Neural cell (in vitro differentiated cells): Measurements from ENCODE around the gene LMOD3. TPM values are rescaled to one million over a fixed set of nuclear protein-coding genes. Genes with fewer than 3 reads are reported as not detected.

Source experiments
- H2AFZ ChIP-seq: fragments of 200-600, 300-800 bp; sonication (generic), shearing (Covaris generic); 2 replicates; pipeline ENCODE4 v1.6.0; 2014; ENCODE audit warnings: low read depth, mild to moderate bottlenecking, antibody characterized with exemption, low read length, moderate library complexity
- H3F3A ChIP-seq: fragments of 200-600 bp; shearing (Covaris generic); 2 replicates; pipeline ENCODE4 v1.6.1; 2016; ENCODE audit warnings: mild to moderate bottlenecking, moderate library complexity, mixed read lengths, antibody characterized with exemption, low read length; ENCODE audit not compliant: insufficient read depth, poor library complexity, severe bottlenecking
- H3K27ac ChIP-seq: fragments of 200-600, 300-800 bp; sonication (generic), shearing (Covaris generic); 2 replicates; pipeline ENCODE4 v1.5.1; 2014; ENCODE audit warnings: mild to moderate bottlenecking, low read length, moderate library complexity
- H3K27me3 ChIP-seq: fragments of 300-800, 200-600 bp; sonication (generic), shearing (Covaris generic); 2 replicates; pipeline ENCODE4 v1.6.0; 2014; ENCODE audit warnings: mild to moderate bottlenecking, low read depth, low read length, moderate library complexity; ENCODE audit not compliant: insufficient read depth
- H3K36me3 ChIP-seq: fragments of 300-800, 200-600 bp; sonication (generic), shearing (Covaris generic); 2 replicates; pipeline ENCODE4 v1.5.1; 2014; ENCODE audit warnings: mild to moderate bottlenecking, antibody characterized with exemption, low read length, moderate library complexity; ENCODE audit not compliant: insufficient read depth
- H3K4me2 ChIP-seq: fragments of 300-800, 200-600 bp; sonication (generic), shearing (Covaris generic); 2 replicates; pipeline ENCODE4 v1.6.0; 2014; ENCODE audit warnings: mild to moderate bottlenecking, low read length
- H3K4me3 ChIP-seq: fragments of 300-800, 200-600 bp; sonication (generic), shearing (Covaris generic); 2 replicates; pipeline ENCODE4 v1.5.1; 2014; ENCODE audit warnings: mild to moderate bottlenecking, low read length, moderate library complexity
- H3K79me2 ChIP-seq: fragments of 200-600 bp; shearing (Covaris generic); replicated peaks from 2 replicates; pipeline ENCODE4 v1.6.0; 2014; ENCODE audit warnings: mild to moderate bottlenecking, low read length, moderate library complexity; ENCODE audit not compliant: insufficient read depth
- H3K9ac ChIP-seq: fragments of 300-800, 200-600 bp; sonication (generic), shearing (Covaris generic); 2 replicates; pipeline ENCODE4 v1.6.1; 2016; ENCODE audit warnings: mild to moderate bottlenecking, low read length, mixed read lengths
- H3K9me2 ChIP-seq: fragments of 200-600 bp; shearing (Covaris generic); 2 replicates; pipeline ENCODE4 v1.6.1; 2016; ENCODE audit warnings: mild to moderate bottlenecking, low read length, mixed read lengths; ENCODE audit not compliant: insufficient read depth
- H3K9me3 ChIP-seq: fragments of 200-600, 300-800 bp; sonication (generic), shearing (Covaris generic); 2 replicates; pipeline ENCODE4 v1.6.1; 2016; ENCODE audit warnings: mild to moderate bottlenecking, mixed run types, low read length, moderate library complexity, mixed read lengths
- H4K20me1 ChIP-seq: fragments of 200-600 bp; shearing (Covaris generic); 2 replicates; pipeline ENCODE4 v1.6.1; 2016; ENCODE audit warnings: mild to moderate bottlenecking, mixed run types; ENCODE audit not compliant: insufficient read depth
- EP300 ChIP-seq: fragments of 450-650 bp; conservative IDR thresholded peaks from 2 replicates; pipeline ENCODE4 v1.6.1; 2014; ENCODE audit warnings: antibody characterized with exemption, mild to moderate bottlenecking, moderate library complexity; ENCODE audit not compliant: poor library complexity, severe bottlenecking
- EZH2 ChIP-seq: fragments of 200-600, 300-800 bp; shearing (Covaris generic), sonication (generic); IDR thresholded peaks from 2 replicates; pipeline ENCODE4 v1.6.1; 2014; ENCODE audit warnings: antibody characterized with exemption, low read length, borderline replicate concordance, mild to moderate bottlenecking; ENCODE audit not compliant: insufficient read depth, poor library complexity, severe bottlenecking
- MXI1 ChIP-seq: fragments of 450-650 bp; conservative IDR thresholded peaks from 2 replicates; pipeline ENCODE4 v1.6.1; 2014; ENCODE audit warnings: antibody characterized with exemption, mild to moderate bottlenecking; ENCODE audit not compliant: poor library complexity, severe bottlenecking
- POLR2AphosphoS5 ChIP-seq: IDR thresholded peaks from 2 replicates; pipeline ENCODE4 v1.6.1; 2012
- RAD21 ChIP-seq: fragments of 450-650 bp; conservative IDR thresholded peaks from 2 replicates; pipeline ENCODE4 v1.6.1; 2014; ENCODE audit warnings: antibody characterized with exemption, mild to moderate bottlenecking, moderate library complexity
- SMC3 ChIP-seq: fragments of 450-650 bp; conservative IDR thresholded peaks from 2 replicates; pipeline ENCODE4 v1.6.1; 2014; ENCODE audit warnings: antibody characterized with exemption, mild to moderate bottlenecking, moderate library complexity; ENCODE audit not compliant: poor library complexity
- TAF1 ChIP-seq: IDR thresholded peaks from 2 replicates; pipeline ENCODE4 v1.6.1; 2012; ENCODE audit warnings: low read depth
- polyA plus RNA-seq: library from polyadenylated mRNA; depleted of rRNA; stranded (reverse); fragments of >200 nt; gene quantifications from 2 replicates; pipeline ENCODE4 v1.2.3, GENCODE V29; 2014
- TF ChIP-seq, protein P1 (sequence below): IDR thresholded peaks from 2 replicates; pipeline ENCODE4 v1.6.1; 2012; ENCODE audit warnings: borderline replicate concordance
- TF ChIP-seq, protein P2 (sequence below): fragments of 450-650 bp; IDR thresholded peaks from 2 replicates; pipeline ENCODE4 v1.5.1; 2014; ENCODE audit warnings: antibody characterized with exemption, mild to moderate bottlenecking, moderate library complexity; ENCODE audit not compliant: poor library complexity, severe bottlenecking

The LMOD3 gene
- polyA plus RNA-seq, 1 donor from 2014 or later, result not detected

DNA sequence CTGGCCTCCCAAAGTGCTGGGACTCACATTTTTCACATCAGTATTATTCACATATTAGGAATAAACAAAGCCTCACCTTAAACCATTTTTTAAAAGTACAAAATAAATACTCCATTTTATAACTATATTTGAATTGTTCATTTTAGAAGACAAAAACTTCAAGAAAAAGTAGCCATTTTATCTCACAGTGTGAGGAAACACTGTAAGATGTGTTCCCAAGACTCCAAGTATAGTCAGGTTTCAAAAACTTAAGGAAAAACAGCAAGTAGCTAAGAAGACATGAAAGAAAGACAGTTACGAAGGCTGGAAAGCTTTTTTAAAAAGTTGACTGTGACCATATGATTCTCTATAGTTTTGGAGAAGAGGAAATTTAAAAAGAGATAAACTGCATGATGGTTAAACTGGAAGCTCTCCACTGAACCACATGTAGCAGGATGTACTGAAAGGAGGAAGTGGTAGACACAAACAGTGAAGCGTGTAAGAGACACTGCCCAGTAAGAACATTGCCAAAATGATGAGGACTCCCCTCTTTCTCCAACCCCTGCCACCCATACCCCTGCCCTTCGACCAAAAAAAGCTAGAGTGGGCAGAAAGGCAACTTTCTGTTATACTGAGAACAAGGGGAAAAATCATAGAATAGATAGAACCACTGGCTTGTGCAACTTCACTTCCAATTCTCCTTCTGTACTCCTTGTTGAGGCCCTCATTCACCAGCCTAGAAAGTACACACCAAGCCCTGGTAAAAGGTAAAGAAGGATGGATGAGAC lies 64.0 kb downstream of the LMOD3 start:
- no peaks in the 10 kb centered on the region for H3K9me2 ChIP-seq
- no peak for TF ChIP-seq EP300
- TF ChIP-seq SMC3, result no peak
- TF ChIP-seq, protein P1, sequence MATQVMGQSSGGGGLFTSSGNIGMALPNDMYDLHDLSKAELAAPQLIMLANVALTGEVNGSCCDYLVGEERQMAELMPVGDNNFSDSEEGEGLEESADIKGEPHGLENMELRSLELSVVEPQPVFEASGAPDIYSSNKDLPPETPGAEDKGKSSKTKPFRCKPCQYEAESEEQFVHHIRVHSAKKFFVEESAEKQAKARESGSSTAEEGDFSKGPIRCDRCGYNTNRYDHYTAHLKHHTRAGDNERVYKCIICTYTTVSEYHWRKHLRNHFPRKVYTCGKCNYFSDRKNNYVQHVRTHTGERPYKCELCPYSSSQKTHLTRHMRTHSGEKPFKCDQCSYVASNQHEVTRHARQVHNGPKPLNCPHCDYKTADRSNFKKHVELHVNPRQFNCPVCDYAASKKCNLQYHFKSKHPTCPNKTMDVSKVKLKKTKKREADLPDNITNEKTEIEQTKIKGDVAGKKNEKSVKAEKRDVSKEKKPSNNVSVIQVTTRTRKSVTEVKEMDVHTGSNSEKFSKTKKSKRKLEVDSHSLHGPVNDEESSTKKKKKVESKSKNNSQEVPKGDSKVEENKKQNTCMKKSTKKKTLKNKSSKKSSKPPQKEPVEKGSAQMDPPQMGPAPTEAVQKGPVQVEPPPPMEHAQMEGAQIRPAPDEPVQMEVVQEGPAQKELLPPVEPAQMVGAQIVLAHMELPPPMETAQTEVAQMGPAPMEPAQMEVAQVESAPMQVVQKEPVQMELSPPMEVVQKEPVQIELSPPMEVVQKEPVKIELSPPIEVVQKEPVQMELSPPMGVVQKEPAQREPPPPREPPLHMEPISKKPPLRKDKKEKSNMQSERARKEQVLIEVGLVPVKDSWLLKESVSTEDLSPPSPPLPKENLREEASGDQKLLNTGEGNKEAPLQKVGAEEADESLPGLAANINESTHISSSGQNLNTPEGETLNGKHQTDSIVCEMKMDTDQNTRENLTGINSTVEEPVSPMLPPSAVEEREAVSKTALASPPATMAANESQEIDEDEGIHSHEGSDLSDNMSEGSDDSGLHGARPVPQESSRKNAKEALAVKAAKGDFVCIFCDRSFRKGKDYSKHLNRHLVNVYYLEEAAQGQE, result no peak
- TF ChIP-seq POLR2AphosphoS5, result no peak
- no peak for TF ChIP-seq RAD21
- TF ChIP-seq TAF1, result no peak
- no peak for TF ChIP-seq EZH2
- TF ChIP-seq MXI1, result no peak
- TF ChIP-seq, protein P2, sequence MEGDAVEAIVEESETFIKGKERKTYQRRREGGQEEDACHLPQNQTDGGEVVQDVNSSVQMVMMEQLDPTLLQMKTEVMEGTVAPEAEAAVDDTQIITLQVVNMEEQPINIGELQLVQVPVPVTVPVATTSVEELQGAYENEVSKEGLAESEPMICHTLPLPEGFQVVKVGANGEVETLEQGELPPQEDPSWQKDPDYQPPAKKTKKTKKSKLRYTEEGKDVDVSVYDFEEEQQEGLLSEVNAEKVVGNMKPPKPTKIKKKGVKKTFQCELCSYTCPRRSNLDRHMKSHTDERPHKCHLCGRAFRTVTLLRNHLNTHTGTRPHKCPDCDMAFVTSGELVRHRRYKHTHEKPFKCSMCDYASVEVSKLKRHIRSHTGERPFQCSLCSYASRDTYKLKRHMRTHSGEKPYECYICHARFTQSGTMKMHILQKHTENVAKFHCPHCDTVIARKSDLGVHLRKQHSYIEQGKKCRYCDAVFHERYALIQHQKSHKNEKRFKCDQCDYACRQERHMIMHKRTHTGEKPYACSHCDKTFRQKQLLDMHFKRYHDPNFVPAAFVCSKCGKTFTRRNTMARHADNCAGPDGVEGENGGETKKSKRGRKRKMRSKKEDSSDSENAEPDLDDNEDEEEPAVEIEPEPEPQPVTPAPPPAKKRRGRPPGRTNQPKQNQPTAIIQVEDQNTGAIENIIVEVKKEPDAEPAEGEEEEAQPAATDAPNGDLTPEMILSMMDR, result no peak

More for the DNA sequence above, 64.0 kb downstream of the LMOD3 start:
- Histone ChIP-seq H3K79me2 (no peaks in the 10 kb centered on the region), H3K9ac (no peak overlapping the region), H3K36me3 (peaks cover 24% of the 10 kb centered on the region), H3K4me3 (no peak overlapping the region), H3K27ac (no peak overlapping the region), H4K20me1 (no peaks in the 10 kb centered on the region), H3K27me3 (no peaks in the 10 kb centered on the region), H2AFZ (no peak overlapping the region), H3F3A (no peaks in the 10 kb centered on the region), H3K9me3 (no peaks in the 10 kb centered on the region), H3K4me2 (no peak overlapping the region)

Other genes with a start within 250 kb of the LMOD3 start
- 0.19 TPM in 1 of 2 replicates, not detected in the other for gene TAFA4, start 190.0 kb downstream of the LMOD3 start, polyA plus RNA-seq
- 3.2 and 5.2 TPM in 2 replicates for gene EOGT, start 108.9 kb downstream of the LMOD3 start, polyA plus RNA-seq
- 21.4 TPM in 2 replicates for gene TMF1, start 70.3 kb downstream of the LMOD3 start, polyA plus RNA-seq
- 119 and 168 TPM in 2 replicates for gene UBA3, start 42.2 kb downstream of the LMOD3 start, polyA plus RNA-seq
- gene ARL6IP5, start 37.7 kb downstream of the LMOD3 start, polyA plus RNA-seq, result 91.2 and 108 TPM in 2 replicates